WTC11 (cell line): ENCODE data around the gene CHD3. TPM values are rescaled to one million over a fixed set of nuclear protein-coding genes. Genes with fewer than 3 reads are reported as not detected.

Experiments
- ATAC-seq: fragments of 200-7000 bp; cut with Tn5 transposase; 2 replicates; pipeline ENCODE4 v1.10.0; 2021; ENCODE audit warnings: mild to moderate bottlenecking, moderate library complexity
- CTCF ChIA-PET: fragments of 300-600 bp; sonication (Branson Sonifier 250); formaldehyde crosslinking; loops from one replicate; lab custom pipeline; 2021; ENCODE audit warnings: antibody characterized with exemption; lab: Charles Lee
- POLR2A ChIA-PET: fragments of 350-600 bp; sonication (Branson Sonifier 250); formaldehyde crosslinking; loops from one replicate; lab custom pipeline; 2021; ENCODE audit warnings: antibody characterized with exemption; lab: Charles Lee
- DNase-seq: peaks from one replicate; pipeline ENCODE4 v3.0.0; 2021; ENCODE audit warnings: low spot score
- H3K27ac Mint-ChIP-seq: 2 replicates; pipeline ENCODE4 v1.8.0; 2021; ENCODE audit warnings: mixed read lengths
- H3K27me3 Mint-ChIP-seq: 2 replicates; pipeline ENCODE4 v1.8.0; 2021; ENCODE audit warnings: low read depth, mild to moderate bottlenecking, moderate library complexity, mixed read lengths
- H3K36me3 Mint-ChIP-seq: 2 replicates; pipeline ENCODE4 v1.8.0; 2021; ENCODE audit warnings: mixed read lengths
- H3K4me1 Mint-ChIP-seq: 2 replicates; pipeline ENCODE4 v1.8.0; 2022; ENCODE audit warnings: mixed read lengths
- H3K4me3 Mint-ChIP-seq: 2 replicates; pipeline ENCODE4 v1.8.0; 2021; ENCODE audit warnings: mild to moderate bottlenecking, moderate library complexity, mixed read lengths
- H3K9me3 Mint-ChIP-seq: 2 replicates; pipeline ENCODE4 v1.8.0; 2021; ENCODE audit warnings: mixed read lengths
- ATF1 ChIP-seq: sonication (generic); formaldehyde crosslinking; IDR thresholded peaks from 2 replicates; pipeline ENCODE4 v1.8.1; 2023; ENCODE audit warnings: mild to moderate bottlenecking, moderate library complexity, missing genetic modification reagents
- EMX1 ChIP-seq: fragments of 250-450 bp; sonication (Bioruptor Pico); IDR thresholded peaks from 2 replicates; pipeline ENCODE4 v1.8.0; 2021; ENCODE audit warnings: mild to moderate bottlenecking
- FOXP1 ChIP-seq: sonication (generic); formaldehyde crosslinking; IDR thresholded peaks from 2 replicates; pipeline ENCODE4 v1.8.0; 2022; ENCODE audit warnings: missing genetic modification reagents, mild to moderate bottlenecking, moderate library complexity, borderline replicate concordance
- FOXP4 ChIP-seq: sonication (generic); formaldehyde crosslinking; IDR thresholded peaks from 2 replicates; pipeline ENCODE4 v1.8.0; 2022; ENCODE audit warnings: mild to moderate bottlenecking, missing genetic modification reagents
- GABPB1 ChIP-seq: sonication (generic); formaldehyde crosslinking; IDR thresholded peaks from 2 replicates; pipeline ENCODE4 v1.8.1; 2023; ENCODE audit warnings: mild to moderate bottlenecking, missing genetic modification reagents
- MYBL2 ChIP-seq: sonication (generic); formaldehyde crosslinking; IDR thresholded peaks from 2 replicates; pipeline ENCODE4 v1.8.1; 2023; ENCODE audit warnings: mild to moderate bottlenecking, moderate library complexity, missing genetic modification reagents
- TEAD4 ChIP-seq: sonication (generic); formaldehyde crosslinking; IDR thresholded peaks from 2 replicates; pipeline ENCODE4 v1.8.0; 2022; ENCODE audit warnings: mild to moderate bottlenecking, missing genetic modification reagents
- TP53 ChIP-seq: sonication (generic); formaldehyde crosslinking; IDR thresholded peaks from 2 replicates; pipeline ENCODE4 v1.8.1; 2023; ENCODE audit warnings: mild to moderate bottlenecking, missing genetic modification reagents
- USF1 ChIP-seq: sonication (generic); formaldehyde crosslinking; IDR thresholded peaks from 2 replicates; pipeline ENCODE4 v1.8.0; 2022; ENCODE audit warnings: mild to moderate bottlenecking, missing genetic modification reagents
- ZNF416 ChIP-seq: fragments of 250-450 bp; sonication (Bioruptor Pico); IDR thresholded peaks from 2 replicates; pipeline ENCODE4 v1.9.0; 2021; ENCODE audit warnings: mild to moderate bottlenecking, inconsistent platforms
- total RNA-seq: library from RNA; stranded (reverse); gene quantifications from 3 replicates; pipeline ENCODE4 v1.2.3, GENCODE V29; 2021
- TF ChIP-seq, protein P1 (sequence below): sonication (generic); formaldehyde crosslinking; IDR thresholded peaks from 2 replicates; pipeline ENCODE4 v1.8.1; 2023; ENCODE audit warnings: mild to moderate bottlenecking, missing genetic modification reagents, borderline replicate concordance
- TF ChIP-seq, protein P2 (sequence below): sonication (generic); formaldehyde crosslinking; IDR thresholded peaks from 2 replicates; pipeline ENCODE4 v1.8.0; 2023; ENCODE audit warnings: missing genetic modification reagents, mild to moderate bottlenecking, borderline replicate concordance
- TF ChIP-seq, protein P3 (sequence below): fragments of 250-450 bp; sonication (Bioruptor Pico); conservative IDR thresholded peaks from 2 replicates; pipeline ENCODE4 v1.9.0; 2021; ENCODE audit warnings: mild to moderate bottlenecking
- TF ChIP-seq, protein P4 (sequence below): fragments of 200-600 bp; IDR thresholded peaks from 2 replicates; pipeline ENCODE4 v1.8.0; 2022; ENCODE audit warnings: antibody characterized with exemption

CHD3 gene
- total RNA-seq, 1 experiment from 2014 or later: 39.5 TPM

- no peak for TF ChIP-seq FOXP4
- TF ChIP-seq, protein P1, sequence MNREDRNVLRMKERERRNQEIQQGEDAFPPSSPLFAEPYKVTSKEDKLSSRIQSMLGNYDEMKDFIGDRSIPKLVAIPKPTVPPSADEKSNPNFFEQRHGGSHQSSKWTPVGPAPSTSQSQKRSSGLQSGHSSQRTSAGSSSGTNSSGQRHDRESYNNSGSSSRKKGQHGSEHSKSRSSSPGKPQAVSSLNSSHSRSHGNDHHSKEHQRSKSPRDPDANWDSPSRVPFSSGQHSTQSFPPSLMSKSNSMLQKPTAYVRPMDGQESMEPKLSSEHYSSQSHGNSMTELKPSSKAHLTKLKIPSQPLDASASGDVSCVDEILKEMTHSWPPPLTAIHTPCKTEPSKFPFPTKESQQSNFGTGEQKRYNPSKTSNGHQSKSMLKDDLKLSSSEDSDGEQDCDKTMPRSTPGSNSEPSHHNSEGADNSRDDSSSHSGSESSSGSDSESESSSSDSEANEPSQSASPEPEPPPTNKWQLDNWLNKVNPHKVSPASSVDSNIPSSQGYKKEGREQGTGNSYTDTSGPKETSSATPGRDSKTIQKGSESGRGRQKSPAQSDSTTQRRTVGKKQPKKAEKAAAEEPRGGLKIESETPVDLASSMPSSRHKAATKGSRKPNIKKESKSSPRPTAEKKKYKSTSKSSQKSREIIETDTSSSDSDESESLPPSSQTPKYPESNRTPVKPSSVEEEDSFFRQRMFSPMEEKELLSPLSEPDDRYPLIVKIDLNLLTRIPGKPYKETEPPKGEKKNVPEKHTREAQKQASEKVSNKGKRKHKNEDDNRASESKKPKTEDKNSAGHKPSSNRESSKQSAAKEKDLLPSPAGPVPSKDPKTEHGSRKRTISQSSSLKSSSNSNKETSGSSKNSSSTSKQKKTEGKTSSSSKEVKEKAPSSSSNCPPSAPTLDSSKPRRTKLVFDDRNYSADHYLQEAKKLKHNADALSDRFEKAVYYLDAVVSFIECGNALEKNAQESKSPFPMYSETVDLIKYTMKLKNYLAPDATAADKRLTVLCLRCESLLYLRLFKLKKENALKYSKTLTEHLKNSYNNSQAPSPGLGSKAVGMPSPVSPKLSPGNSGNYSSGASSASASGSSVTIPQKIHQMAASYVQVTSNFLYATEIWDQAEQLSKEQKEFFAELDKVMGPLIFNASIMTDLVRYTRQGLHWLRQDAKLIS (CRISPR knock-in tag): no peak
- TF ChIP-seq USF1 (CRISPR knock-in tag): no peak
- TF ChIP-seq MYBL2 (CRISPR knock-in tag): no peak
- no peak for TF ChIP-seq TEAD4
These were observed 12.7 kb upstream of the CHD3 start (continued) for GRCh38 chr17:7875804-7876370.

DNA sequence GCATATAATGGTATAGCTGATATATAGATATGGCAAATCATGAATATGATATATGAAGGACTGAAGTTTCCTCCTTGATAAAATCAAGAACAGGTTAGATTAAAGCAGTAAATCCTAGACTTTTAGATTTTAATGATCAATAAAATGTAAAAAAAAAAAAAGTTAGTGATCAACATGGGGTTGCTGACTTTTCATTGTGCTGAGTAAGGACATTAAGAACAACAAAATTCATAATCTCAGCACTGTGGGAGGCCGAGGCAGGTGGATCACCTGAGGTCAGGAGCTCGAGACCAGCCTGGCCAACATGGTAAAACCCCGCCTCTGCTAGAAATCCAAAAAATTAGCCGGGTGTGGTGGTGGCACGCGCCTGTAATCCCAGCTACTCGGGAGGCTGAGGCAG is 10.4 kb upstream of the CHD3 start:
- no peak for TF ChIP-seq USF1 (CRISPR knock-in tag)
- TF ChIP-seq, protein P2, sequence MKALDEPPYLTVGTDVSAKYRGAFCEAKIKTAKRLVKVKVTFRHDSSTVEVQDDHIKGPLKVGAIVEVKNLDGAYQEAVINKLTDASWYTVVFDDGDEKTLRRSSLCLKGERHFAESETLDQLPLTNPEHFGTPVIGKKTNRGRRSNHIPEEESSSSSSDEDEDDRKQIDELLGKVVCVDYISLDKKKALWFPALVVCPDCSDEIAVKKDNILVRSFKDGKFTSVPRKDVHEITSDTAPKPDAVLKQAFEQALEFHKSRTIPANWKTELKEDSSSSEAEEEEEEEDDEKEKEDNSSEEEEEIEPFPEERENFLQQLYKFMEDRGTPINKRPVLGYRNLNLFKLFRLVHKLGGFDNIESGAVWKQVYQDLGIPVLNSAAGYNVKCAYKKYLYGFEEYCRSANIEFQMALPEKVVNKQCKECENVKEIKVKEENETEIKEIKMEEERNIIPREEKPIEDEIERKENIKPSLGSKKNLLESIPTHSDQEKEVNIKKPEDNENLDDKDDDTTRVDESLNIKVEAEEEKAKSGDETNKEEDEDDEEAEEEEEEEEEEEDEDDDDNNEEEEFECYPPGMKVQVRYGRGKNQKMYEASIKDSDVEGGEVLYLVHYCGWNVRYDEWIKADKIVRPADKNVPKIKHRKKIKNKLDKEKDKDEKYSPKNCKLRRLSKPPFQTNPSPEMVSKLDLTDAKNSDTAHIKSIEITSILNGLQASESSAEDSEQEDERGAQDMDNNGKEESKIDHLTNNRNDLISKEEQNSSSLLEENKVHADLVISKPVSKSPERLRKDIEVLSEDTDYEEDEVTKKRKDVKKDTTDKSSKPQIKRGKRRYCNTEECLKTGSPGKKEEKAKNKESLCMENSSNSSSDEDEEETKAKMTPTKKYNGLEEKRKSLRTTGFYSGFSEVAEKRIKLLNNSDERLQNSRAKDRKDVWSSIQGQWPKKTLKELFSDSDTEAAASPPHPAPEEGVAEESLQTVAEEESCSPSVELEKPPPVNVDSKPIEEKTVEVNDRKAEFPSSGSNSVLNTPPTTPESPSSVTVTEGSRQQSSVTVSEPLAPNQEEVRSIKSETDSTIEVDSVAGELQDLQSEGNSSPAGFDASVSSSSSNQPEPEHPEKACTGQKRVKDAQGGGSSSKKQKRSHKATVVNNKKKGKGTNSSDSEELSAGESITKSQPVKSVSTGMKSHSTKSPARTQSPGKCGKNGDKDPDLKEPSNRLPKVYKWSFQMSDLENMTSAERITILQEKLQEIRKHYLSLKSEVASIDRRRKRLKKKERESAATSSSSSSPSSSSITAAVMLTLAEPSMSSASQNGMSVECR (CRISPR knock-in tag): no peak
- no peak for TF ChIP-seq ZNF416 (CRISPR knock-in tag)
- TF ChIP-seq, protein P3, sequence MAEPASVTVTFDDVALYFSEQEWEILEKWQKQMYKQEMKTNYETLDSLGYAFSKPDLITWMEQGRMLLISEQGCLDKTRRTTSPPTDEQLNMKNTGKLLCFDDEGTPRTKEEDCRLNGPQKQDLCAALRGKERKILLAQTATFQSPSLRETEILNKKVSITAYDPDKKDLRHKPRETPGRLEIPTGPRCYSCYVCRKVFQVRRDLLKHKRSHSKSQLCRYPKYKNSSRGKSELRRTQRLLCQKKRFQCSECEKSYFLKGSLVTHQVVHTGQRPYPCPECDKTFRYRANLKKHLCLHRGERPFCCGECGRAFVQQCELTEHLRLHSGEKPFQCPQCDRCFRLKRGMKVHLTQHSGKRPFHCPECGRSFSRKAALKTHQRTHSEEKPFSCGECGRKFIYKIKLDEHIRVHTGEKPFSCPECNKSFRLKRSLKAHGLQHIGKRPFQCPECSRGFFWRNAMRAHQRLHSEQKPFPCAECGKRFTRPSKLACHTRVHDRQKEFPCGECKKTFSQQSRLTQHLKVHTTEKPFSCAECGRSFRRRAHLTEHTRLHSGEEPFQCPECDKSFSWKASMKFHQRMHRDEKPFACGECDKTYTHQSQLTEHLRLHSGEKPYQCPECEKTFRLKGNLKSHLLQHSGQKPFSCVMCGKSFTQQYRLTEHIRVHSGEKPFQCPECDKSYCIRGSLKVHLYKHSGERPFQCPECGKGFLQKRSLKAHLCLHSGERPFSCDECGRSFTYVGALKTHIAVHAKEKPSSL (CRISPR knock-in tag): no peak
- no peak for TF ChIP-seq FOXP1
- TF ChIP-seq ATF1 (CRISPR knock-in tag): no peak
- no peak for TF ChIP-seq GABPB1 (CRISPR knock-in tag)
- TF ChIP-seq, protein P4, sequence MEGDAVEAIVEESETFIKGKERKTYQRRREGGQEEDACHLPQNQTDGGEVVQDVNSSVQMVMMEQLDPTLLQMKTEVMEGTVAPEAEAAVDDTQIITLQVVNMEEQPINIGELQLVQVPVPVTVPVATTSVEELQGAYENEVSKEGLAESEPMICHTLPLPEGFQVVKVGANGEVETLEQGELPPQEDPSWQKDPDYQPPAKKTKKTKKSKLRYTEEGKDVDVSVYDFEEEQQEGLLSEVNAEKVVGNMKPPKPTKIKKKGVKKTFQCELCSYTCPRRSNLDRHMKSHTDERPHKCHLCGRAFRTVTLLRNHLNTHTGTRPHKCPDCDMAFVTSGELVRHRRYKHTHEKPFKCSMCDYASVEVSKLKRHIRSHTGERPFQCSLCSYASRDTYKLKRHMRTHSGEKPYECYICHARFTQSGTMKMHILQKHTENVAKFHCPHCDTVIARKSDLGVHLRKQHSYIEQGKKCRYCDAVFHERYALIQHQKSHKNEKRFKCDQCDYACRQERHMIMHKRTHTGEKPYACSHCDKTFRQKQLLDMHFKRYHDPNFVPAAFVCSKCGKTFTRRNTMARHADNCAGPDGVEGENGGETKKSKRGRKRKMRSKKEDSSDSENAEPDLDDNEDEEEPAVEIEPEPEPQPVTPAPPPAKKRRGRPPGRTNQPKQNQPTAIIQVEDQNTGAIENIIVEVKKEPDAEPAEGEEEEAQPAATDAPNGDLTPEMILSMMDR: no peak
- TF ChIP-seq EMX1 (CRISPR knock-in tag): no peak
- TF ChIP-seq TP53 (CRISPR knock-in tag): no peak
- no peak overlapping the region for H3K4me3 Mint-ChIP-seq
- no peaks in the 10 kb centered on the region for H3K4me1 Mint-ChIP-seq
- no peak overlapping the region for H3K27ac Mint-ChIP-seq
- ChIA-PET POLR2A (no interaction called here), CTCF (no interaction called here)
- H3K9me3 Mint-ChIP-seq: no peaks in the 10 kb centered on the region
- no peaks in the 10 kb centered on the region for H3K27me3 Mint-ChIP-seq
- ATAC-seq: no peak
- no peak for DNase-seq
- H3K36me3 Mint-ChIP-seq: no peaks in the 10 kb centered on the region
